Heart right ventricle (tissue), 16 donors: ENCODE measurements around the gene CEL. TPM values are rescaled to one million over a fixed set of nuclear protein-coding genes. Genes with fewer than 3 reads are reported as not detected.

Experiments used
- ATAC-seq, 8 donors: fragments of 200-7000 bp; cut with Tn5 transposase; one replicate each; pipeline ENCODE4 v1.9.1; 2020; ENCODE audit warnings: mild to moderate bottlenecking in 8 of 8, moderate library complexity in 8 of 8, moderate number of reproducible peaks in 1 of 8
- DNase-seq, 2 donors: peaks; one replicate each; pipeline ENCODE4 v3.0.0-alpha.2; 2020
- H3K27ac ChIP-seq, 10 donors: fragments of 200-600 bp; sonication (generic) in 2 of 10; one replicate each; pipeline versions ENCODE4 v1.5.0 to v1.8.0; 2020 to 2022; ENCODE audit warnings: mild to moderate bottlenecking in 3 of 10
- H3K27me3 ChIP-seq, 7 donors: fragments of 200-600 bp; one replicate each; pipeline ENCODE4 v1.8.0; 2021 to 2022; ENCODE audit warnings: mild to moderate bottlenecking in 2 of 7
- H3K36me3 ChIP-seq, 9 donors: fragments of 200-600 bp; sonication (generic) in 1 of 9; one replicate each; pipeline versions ENCODE4 v1.5.0 to v1.8.0; 2020 to 2022; ENCODE audit warnings: mild to moderate bottlenecking in 2 of 9
- H3K4me1 ChIP-seq, 9 donors: fragments of 200-600 bp; sonication (generic) in 1 of 9; one replicate each; pipeline versions ENCODE4 v1.5.0 to v1.8.0; 2020 to 2022; ENCODE audit warnings: mild to moderate bottlenecking in 4 of 9
- H3K4me3 ChIP-seq, 10 donors: fragments of 200-600 bp; sonication (generic) in 2 of 10; one replicate each; pipeline versions ENCODE4 v1.5.0 to v1.8.0; 2020 to 2022; ENCODE audit warnings: mild to moderate bottlenecking in 7 of 10, moderate library complexity in 2 of 10
- H3K9me3 ChIP-seq, 11 donors: fragments of 200-600 bp in 10 of 11; sonication (generic) in 2 of 11; one replicate each; pipeline versions ENCODE4 v1.5.0 to v1.8.0; 2013 to 2022; ENCODE audit warnings: mild to moderate bottlenecking in 2 of 11, control low read depth in 1 of 11, moderate library complexity in 1 of 11
- WGBS, 2 donors: extraction: QIAGEN DNeasy Blood & Tissue Kit; methylation state at CpG; one replicate each; pipeline ENCODE4 v1.1.7; 2013; ENCODE audit warnings: inconsistent platforms in 1 of 2; 5-methylcytosine and 5-hydroxymethylcytosine counted together
- intact Hi-C, 10 donors: fragments of 100-400 bp; cut with DNase I; formaldehyde crosslinking; loops; one replicate each; pipeline versions ENCODE4 v1.11.1 to v1.14.2; 2022
- polyA plus RNA-seq, 2 donors: library from polyadenylated mRNA; stranded (reverse); fragments of 200-250 nt; gene quantifications; one replicate each; pipeline ENCODE4 v1.2.3, GENCODE V29; 2013
- total RNA-seq, 10 donors: library from RNA; stranded (reverse); fragmentation: NEBNext Ultra II Directional in 3 of 10; extraction: Animal tissue kit (Norgen Biotek cat#: 25700) in 3 of 10; gene quantifications; one replicate each; pipeline versions ENCODE4 v1.2.1 to v1.2.4, GENCODE V29; 2021 to 2023
- TF ChIP-seq, protein P1 (sequence below), 9 donors: fragments of 200-600 bp; sonication (generic) in 2 of 9; IDR thresholded peaks; one replicate each; pipeline versions ENCODE4 v1.5.0 to v1.8.0; 2021 to 2022; ENCODE audit warnings: antibody characterized with exemption in 9 of 9, mild to moderate bottlenecking in 5 of 9, moderate library complexity in 1 of 9
- donor health status: Arrhythmogenic right ventricular cardiomyopathy.
- donor health status: ischemic (EF 13 %, LVEDD 7.1; RV severe dilation, severe dysfunction).
- donor health status: healthy with polysubstance abuse.
- donor health status: DM: no; HTN: yes; CAD: no.
- donor health status: DM: no; HTN: no; CAD: no.
- donor health status: ischemic (EF 25% LVEDD 6.9; RV normal size, moderate dysfunction).
- donor health status: ischemic (EF 25% LVEDD 5.7; RV mildly dilated, moderate dysfunction).
- donor health status: healthy.
- donor health status: DM: yes; HTN: yes; CAD: no.
- donor health status: Ischemic cardiomyopathy.
- donor health status: ischemic (EF 35%, LVEDD 5.7; RV mildly dilated, moderate dysfunction).
- donor health status: nonischemic (EF 11% LVEDD 7.7; RV severe dilation, severe dysfunction).
- donor health status: DM: yes; HTN: yes; CAD: no.
- donor health status: PGD.
- donor health status: ischemic (EF 29% LVEDD 5.4; RV normal size, mild dysfunction).
- donor health status: nonischemic (EF 23%, LVEDD 6.1; RV moderate dilation, normal function).

CEL gene
- total and polyA plus RNA-seq, 12 donors, result 1.5 to 10.1 (median 2.8) TPM

DNA sequence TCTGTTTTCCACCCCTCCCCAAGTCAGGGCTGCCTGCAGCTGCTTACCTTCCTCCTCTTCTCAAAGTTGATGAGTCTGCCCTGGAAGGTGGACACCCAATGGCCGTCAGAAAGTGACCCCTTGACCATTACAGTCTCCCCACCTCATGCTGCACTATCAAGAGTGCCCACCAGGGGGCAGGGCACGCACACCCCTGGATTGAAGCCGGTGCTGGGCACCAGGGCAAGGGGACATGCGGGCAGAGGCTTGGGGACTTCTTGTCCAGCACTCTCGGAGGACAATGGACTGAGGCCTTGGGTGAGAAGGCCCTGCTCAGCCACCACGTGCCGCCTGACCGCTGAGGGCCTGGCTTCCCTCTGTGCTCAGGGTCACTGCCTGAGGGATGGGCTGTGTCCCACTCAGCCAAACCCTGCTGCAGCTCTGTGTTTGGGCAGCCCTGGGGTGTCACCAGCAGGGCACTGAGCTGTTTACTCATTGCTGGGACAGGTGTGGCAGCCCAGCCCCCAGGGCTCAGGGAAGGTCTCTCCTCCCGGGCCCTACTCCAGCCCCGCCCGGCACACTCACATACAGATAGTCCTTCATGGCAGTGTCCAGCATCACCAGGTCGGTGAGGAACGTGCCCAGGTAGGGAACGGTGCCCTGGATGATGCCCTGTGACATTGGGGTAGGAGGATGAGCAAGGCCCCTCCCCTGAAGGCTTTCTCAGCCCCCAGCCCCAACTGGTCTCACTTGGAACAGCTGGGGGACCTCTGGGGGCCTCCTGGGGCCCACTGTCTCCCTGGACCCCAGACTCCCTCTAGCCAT, 41.6 kb downstream of the CEL start:
- TF ChIP-seq, protein P1, sequence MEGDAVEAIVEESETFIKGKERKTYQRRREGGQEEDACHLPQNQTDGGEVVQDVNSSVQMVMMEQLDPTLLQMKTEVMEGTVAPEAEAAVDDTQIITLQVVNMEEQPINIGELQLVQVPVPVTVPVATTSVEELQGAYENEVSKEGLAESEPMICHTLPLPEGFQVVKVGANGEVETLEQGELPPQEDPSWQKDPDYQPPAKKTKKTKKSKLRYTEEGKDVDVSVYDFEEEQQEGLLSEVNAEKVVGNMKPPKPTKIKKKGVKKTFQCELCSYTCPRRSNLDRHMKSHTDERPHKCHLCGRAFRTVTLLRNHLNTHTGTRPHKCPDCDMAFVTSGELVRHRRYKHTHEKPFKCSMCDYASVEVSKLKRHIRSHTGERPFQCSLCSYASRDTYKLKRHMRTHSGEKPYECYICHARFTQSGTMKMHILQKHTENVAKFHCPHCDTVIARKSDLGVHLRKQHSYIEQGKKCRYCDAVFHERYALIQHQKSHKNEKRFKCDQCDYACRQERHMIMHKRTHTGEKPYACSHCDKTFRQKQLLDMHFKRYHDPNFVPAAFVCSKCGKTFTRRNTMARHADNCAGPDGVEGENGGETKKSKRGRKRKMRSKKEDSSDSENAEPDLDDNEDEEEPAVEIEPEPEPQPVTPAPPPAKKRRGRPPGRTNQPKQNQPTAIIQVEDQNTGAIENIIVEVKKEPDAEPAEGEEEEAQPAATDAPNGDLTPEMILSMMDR (IDR thresholded peaks at IDR 0.05), result peak; percentile 95 to 99 (median 96)
- Histone ChIP-seq H3K9me3 (no peaks in the 10 kb centered on the region), H3K36me3 (peaks cover 6 to 98% (median 84%) of the 10 kb centered on the region in 9 donors), H3K4me3 (no peak overlapping the region), H3K4me1 (peaks cover 0 to 7% (median 0%) of the 10 kb centered on the region in 9 donors), H3K27ac (peak overlapping the region in 2 of 10 donors; percentile 30 to 32), H3K27me3 (no peaks in the 10 kb centered on the region)
- peak; percentile 62 to 81 (median 74) for ATAC-seq
- 48% methylated on average over 14 of the region's 14 CpGs for WGBS, 2 donors
- peak; percentile 61 to 78 for DNase-seq
- intact Hi-C loops, result loop anchor here (1.0 to 10.0 kb wide), 6 partner anchors 41 to 59 kb away; no protein-coding TSS in a partner anchor

DNA sequence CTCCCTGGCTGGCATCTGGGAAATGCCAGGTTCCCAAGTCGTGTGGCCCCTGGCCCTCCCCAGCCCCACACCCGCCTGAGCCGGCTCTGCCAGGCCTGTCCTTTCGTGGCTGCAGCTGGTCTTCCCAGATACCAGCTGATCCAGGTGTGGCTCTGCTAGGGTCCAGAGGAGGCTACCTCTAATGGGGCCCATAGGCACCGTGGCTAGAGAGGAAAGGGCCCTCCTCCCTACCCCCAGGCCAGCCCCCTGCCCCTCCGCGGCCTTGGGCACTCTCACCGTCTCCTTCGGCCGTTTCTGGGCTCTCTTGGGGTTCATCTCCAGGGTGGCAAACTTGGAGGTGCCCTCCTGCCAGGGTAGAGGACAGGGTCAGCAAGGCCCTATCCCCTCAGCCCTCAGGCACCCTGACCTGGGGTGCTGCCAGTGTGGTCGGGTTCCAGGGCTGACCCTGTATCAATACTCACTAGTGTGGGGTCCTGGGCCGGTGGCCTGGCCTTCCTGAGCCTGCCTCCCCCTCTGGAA, 42.3 kb downstream of the CEL start:
- no peaks in the 10 kb centered on the region for H3K27me3 ChIP-seq
- DNase-seq, result no peak
- intact Hi-C loops, result loop anchor here (1.0 to 10.0 kb wide), 6 partner anchors 40 to 59 kb away; no protein-coding TSS in a partner anchor
- whole genome bisulfite sequencing, 2 donors, result 83 to 85% methylated on average over 12 of the region's 12 CpGs
- peak in 1 of 8 donors; percentile 6 for ATAC-seq
- peaks cover 0 to 7% (median 0%) of the 10 kb centered on the region in 9 donors for H3K4me1 ChIP-seq
- H3K36me3 ChIP-seq, result peaks cover 8 to 98% (median 77%) of the 10 kb centered on the region in 9 donors
- no peaks in the 10 kb centered on the region for H3K9me3 ChIP-seq
- H3K27ac ChIP-seq, result no peak overlapping the region
- H3K4me3 ChIP-seq, result no peak overlapping the region
- TF ChIP-seq, protein P1 (IDR thresholded peaks at IDR 0.05), result no peak

DNA sequence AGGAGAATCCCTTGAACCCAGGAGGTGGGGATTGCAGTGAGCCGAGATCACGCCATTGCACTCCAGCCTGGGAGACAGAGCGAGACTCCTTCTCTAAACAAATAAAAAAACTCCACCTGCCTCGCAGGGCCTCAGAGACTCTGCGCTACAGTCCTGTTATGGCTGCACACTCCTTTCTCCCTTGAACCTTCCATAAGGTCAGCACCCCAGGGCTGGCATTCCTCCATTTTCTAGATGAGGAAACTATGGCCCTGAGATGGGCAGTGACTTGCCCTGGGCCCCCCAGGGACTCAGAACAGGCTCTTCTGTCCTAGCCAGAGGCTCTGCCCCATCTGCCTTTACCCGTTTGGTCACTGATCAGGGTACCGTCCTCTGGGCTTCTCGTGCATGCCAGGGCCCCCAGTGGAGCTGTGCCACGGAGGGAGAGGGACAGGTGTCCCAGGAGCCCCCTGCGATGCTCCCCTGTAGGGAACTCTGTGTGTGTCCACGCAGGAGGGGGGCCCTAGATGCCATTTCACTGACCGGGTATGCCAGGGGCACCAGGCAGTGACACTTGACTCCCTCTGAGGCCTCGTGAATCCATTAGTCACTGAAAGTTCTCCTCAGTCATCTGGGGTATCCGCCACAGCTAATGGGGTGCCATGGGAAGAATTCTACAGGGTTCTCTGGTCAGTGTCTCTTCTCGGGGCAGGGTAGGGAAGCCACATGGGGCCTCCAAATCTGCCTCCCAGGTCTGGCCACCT, 43.1 kb downstream of the CEL start:
- TF ChIP-seq, protein P1 (IDR thresholded peaks at IDR 0.05), result no peak
- Histone ChIP-seq H3K27ac (no peak overlapping the region), H3K4me3 (no peak overlapping the region), H3K9me3 (no peaks in the 10 kb centered on the region), H3K4me1 (peaks cover 0 to 7% (median 0%) of the 10 kb centered on the region in 9 donors), H3K36me3 (peaks cover 11 to 98% (median 74%) of the 10 kb centered on the region in 9 donors), H3K27me3 (no peaks in the 10 kb centered on the region)
- DNase-seq, result no peak
- WGBS, 2 donors, result 86 to 92% methylated on average over 15 of the region's 15 CpGs
- ATAC-seq, result no peak
- intact Hi-C loops, result loop anchor here in 1 of 10 donors (10.0 kb wide), 1 partner anchor 60 kb away; no protein-coding TSS in a partner anchor

DNA sequence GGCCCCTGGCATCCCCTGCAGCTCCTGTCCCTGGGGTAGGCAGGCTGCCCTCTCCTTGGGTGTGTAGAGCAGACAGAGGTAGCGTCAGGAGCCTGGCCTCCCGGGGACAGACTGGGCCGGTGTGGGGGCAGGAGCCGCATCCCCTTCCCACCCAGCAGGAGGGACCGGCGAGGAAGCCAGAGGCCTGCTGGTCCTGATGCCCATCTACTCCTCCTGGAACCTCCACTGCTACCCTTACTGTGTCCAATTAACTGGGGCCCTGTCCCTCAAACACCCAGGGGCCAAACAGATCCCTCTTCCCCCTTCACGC, 43.6 kb downstream of the CEL start:
- H3K36me3 ChIP-seq, result peaks cover 11 to 98% (median 73%) of the 10 kb centered on the region in 9 donors
- H3K27me3 ChIP-seq, result no peaks in the 10 kb centered on the region
- H3K9me3 ChIP-seq, result no peaks in the 10 kb centered on the region
- DNase-seq, result no peak
- H3K4me1 ChIP-seq, result peaks cover 0 to 7% (median 0%) of the 10 kb centered on the region in 9 donors
- H3K4me3 ChIP-seq, result no peak overlapping the region
- intact Hi-C loops, result loop anchor here in 1 of 10 donors (10.0 kb wide), 1 partner anchor 61 kb away; no protein-coding TSS in a partner anchor
- no peak overlapping the region for H3K27ac ChIP-seq
- TF ChIP-seq, protein P1 (IDR thresholded peaks at IDR 0.05), result no peak
- ATAC-seq, result no peak
- 89 to 90% methylated on average over 7 of the region's 7 CpGs for WGBS, 2 donors
